Activated CD4-positive, alpha-beta T cell treated with anti-CD3 and anti-CD28 coated beads, Interleukin-2, amount 50 U/mL, for 16 hours (primary cell): Measurements from ENCODE around the gene DERL2.

Experiments used
- DNase-seq: peaks from one replicate; pipeline ENCODE4 v3.0.0-alpha.2; 2020

The DERL2 gene

GRCh38 chr17:5500589-5501391 is 14.8 kb upstream of the DERL2 start:
- DNase-seq = peak; percentile 72

DNA sequence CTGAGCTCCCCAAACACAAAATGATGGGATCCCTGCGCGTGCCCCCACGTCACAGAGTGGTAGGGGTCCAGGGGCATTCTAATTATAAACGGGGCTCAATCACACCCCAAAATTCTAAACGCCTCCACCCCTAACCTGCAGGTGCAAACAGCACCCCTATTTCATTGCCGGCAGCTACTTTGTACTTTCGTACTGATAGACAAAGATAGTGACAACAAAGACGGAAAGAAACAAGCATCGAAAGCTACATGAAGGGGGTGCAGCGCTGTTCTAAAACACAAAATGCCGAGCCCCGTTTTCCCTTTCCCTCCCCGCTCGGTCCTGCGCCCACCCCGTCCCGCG is 14.2 kb upstream of the DERL2 start:
- no peak for DNase-seq

GRCh38 chr17:5499476-5500231 is 13.7 kb upstream of the DERL2 start:
- DNase-seq = no peak

GRCh38 chr17:5492970-5493369 is 7.0 kb upstream of the DERL2 start:
- DNase-seq = no peak

GRCh38 chr17:5488752-5489151 is 2.8 kb upstream of the DERL2 start:
- no peak for DNase-seq

GRCh38 chr17:5486206-5487124 is 487 bp upstream of the DERL2 start, which contains the start of gene MIS12:
Gene MIS12, plus strand, starts transcription at chr17:5486566. Its CDS starts 2,297 bp downstream, at chr17:5488863.
- peak; percentile 99 for DNase-seq

DNA sequence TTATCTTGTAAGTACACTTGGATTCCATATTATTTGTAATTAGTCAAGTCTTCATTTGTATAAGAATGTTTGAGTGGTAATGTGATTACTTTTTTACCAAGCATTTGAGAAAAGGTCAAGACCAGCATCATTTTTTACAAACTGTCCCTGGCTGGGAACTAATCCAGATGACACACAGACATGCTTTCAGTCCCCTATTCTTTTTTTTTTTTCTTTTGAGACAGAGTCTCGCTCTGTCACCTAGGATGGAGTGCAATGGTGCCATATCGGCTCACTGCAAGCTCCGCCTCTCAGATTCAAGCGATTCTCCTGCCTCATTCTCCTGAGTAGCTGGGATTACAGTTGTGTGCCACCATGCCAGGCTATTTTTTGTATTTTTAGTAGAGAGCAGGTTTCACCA is 4.5 kb downstream of the DERL2 start:
- DNase-seq = no peak

GRCh38 chr17:5480962-5481361 is 5.0 kb downstream of the DERL2 start:
- DNase-seq = no peak

GRCh38 chr17:5478992-5479391 is 7.0 kb downstream of the DERL2 start:
- DNase-seq = no peak

- DNase-seq = no peak
These were observed 12.1 kb downstream of the DERL2 start for GRCh38 chr17:5473906-5474305.

GRCh38 chr17:5472511-5472910 is 13.5 kb downstream of the DERL2 start:
- DNase-seq = no peak

DNA sequence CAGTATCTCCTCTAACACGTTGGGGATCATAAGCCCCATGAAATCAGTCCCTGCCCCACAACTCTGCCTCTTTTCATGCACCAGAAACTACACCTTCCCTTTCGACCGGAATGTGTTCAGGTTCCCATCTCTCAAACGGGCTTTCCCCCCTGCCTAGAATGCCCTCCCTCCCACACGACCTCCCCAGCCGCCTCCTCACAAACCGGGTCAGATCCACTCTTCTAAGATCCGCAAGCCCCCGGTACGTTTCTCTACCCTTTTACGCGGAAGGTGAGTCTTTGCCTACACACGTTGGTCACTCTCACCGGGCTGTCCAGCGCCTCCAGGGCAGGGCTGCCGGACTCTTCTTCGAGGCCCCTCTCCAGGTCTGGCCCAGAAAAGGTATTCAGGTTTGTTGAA is 17.9 kb downstream of the DERL2 start:
- DNase-seq = peak; percentile 12

DNA sequence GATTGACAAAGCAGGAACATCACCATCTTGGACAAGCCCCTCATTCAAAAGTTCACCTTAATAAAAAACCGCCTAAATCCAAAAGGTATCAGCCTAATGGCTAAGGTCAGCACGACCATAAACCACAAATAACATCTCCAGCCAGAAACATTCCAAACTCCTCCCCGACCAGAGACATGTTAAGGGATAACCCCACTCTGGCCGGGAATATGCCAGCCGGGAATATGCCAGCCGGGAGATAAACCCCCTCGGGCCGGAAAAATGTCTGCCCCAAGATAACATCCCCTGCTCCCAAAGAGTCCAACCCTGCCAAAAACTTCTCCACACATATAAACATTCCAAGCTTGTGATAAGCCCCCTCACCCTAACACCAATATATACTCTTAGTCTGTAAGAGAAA is 18.6 kb downstream of the DERL2 start:
- DNase-seq = no peak

- no peak for DNase-seq
These were observed 19.7 kb downstream of the DERL2 start for GRCh38 chr17:5466295-5466694.

DNA sequence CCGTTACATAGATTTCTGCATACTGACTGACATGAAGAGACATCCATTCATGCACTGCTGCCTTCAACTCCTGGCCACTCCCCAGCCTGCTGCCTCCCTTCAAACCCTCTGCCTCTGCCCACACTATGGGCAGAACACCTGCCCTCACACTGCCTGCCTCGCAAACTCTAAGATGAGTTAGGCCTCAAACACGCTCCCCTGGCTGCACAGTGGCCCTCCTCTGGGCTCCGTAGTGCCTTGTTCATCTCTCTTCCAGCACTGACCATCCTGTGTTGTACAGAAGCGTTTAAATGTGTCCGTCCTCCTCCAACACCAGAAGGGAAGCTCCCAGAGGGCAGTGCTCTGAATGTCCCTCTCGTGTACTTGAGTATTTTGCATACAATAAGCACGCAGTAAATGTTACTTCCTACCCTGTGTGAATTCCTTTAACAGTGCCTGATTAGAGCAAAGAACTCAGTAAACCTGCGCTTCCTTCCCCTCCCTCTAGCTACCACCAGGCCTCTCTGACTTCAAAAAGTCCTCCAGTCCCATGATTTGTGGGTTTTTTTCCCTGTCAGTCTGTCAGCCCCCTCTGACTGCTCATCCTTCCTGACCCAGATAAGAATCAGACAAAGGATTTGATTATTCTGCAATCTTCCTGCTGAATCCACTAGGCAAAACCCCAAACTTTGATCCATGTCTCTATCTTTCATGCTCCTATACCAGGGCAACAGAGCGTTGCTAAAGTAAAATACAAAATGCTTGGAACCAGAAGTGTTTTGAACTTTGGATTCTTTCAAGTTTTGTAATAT is 21.1 kb downstream of the DERL2 start:
- DNase-seq = no peak

DNA sequence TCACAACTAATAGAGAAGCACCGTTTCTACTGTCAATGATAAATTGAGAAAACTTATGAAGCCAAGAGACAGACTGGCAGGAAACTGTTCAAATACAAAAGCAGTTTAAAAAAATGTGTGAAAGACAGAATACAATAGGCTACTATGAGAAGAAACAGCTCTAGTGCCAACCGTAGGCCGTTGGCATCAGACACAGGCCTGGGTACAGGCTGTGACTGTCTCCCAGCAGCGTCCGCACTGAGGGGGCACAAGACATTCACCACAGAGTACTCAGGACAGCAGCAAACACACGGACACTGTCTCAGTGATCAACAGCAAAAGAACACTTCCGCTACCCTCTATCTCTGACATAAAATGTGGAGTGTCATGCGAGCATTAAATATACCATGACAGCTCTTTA is 39.2 kb downstream of the DERL2 start:
- DNase-seq = no peak

- no peak for DNase-seq
These were observed 41.8 kb downstream of the DERL2 start for GRCh38 chr17:5444209-5444608.

GRCh38 chr17:5443728-5444127 is 42.2 kb downstream of the DERL2 start:
- no peak for DNase-seq

DNA sequence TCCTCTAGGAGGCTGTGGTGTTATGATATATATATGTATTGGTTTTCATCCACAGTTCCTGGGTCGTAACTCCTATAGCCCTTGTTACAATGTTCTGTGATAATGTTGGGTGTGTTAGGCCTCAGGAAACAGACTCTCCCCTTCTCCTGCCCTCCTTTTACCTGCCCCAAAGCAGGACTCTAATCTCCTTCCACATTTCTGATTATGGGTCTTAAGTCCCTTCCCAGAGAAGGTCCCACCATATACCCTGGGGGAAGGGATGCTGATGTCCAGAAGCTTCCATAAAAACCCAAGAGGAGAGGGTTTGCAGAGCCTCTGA is 46.6 kb downstream of the DERL2 start:
- no peak for DNase-seq

DNA sequence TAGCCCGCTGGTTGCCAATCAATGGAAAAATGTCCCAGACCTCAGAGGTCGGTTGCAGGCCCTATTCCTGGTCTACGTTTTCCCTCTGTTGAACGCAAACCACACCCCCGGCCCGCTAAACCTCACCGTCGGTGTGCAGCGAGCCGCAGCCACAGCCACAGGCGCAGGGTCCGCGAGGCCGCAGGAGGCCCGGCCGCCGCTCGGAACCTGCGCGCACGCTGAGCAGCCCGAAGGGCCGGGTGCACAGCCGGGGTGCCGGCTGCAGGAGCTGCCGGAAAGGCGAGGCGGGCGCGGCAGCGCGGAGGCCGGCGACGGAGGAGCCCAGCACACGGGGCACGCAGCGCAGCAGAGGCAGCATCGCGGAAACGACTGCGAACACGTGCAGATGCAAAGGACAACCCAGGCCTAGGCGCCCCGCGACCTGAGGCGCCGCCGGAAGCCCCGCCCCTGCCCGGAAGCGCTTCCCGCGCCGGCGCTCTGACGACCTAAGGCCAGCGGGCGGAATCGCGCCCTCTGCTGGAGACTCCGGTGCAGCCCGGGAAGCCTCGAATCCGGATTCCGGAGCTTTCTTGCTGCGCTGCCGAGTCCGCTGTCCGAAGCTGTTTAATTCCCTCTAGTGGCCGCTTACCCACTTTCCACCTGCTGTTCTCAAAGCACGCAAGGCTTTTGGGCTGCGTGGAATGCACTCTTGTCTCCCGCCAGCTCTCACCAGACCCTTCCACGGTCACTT is 47.1 kb downstream of the DERL2 start, which contains the start of gene C1QBP:
Gene C1QBP, minus strand, starts transcription at position 440 of the 730 bp plus-strand sequence. Its CDS starts 82 bp downstream, at position 358.
- peak; percentile 95 for DNase-seq

- DNase-seq = no peak
These were observed 48.2 kb downstream of the DERL2 start for GRCh38 chr17:5437721-5438317.
